ENCODE measurements around the gene LRP1B. TPM values are rescaled to one million over a fixed set of nuclear protein-coding genes. Genes with fewer than 3 reads are reported as not detected.
A peak's percentile ranks its signal among the peaks of the same experiment; 100 is the strongest.

Gene LRP1B
- total RNA-seq, 4 donors from 2014 or later = 37.1 to 82.7 (median 50.9) TPM

- DNase-seq = no peak
- Histone ChIP-seq H3K27me3 (no peaks in the 10 kb centered on the region), H3K27ac (no peak overlapping the region), H3K4me3 (replicated peaks in 1 of 3) (no peak overlapping the region), H3K4me1 (no peaks in the 10 kb centered on the region), H3K9me3 (no peaks in the 10 kb centered on the region), H3K36me3 (no peaks in the 10 kb centered on the region)
- 84 to 89% methylated on average over 2 of the region's 2 CpGs for WGBS, 2 donors
- TF ChIP-seq POLR2A (IDR thresholded peaks at IDR 0.05) = no peak
- no peak for TF ChIP-seq CTCF (IDR thresholded peaks at IDR 0.05)
- intact Hi-C loops (cut with DNase I) = no loop called here
These were observed 407.0 kb downstream of the LRP1B start for GRCh38 chr2:141723814-141724213.

- DNase-seq = no peak
- H3K9me3 ChIP-seq = no peaks in the 10 kb centered on the region
- no peak overlapping the region for H3K4me3 ChIP-seq (replicated peaks in 1 of 3)
- H3K4me1 ChIP-seq = peaks cover 14 to 19% of the 10 kb centered on the region in 2 donors
- 84 to 85% methylated on average over 3 of the region's 3 CpGs for WGBS, 2 donors
- TF ChIP-seq CTCF (IDR thresholded peaks at IDR 0.05) = no peak
- TF ChIP-seq POLR2A (IDR thresholded peaks at IDR 0.05) = no peak
- no peaks in the 10 kb centered on the region for H3K36me3 ChIP-seq
- H3K27me3 ChIP-seq = no peaks in the 10 kb centered on the region
- intact Hi-C loops (cut with DNase I) = no loop called here
- H3K27ac ChIP-seq = no peak overlapping the region
These were observed 410.3 kb downstream of the LRP1B start for GRCh38 chr2:141720476-141720875.

- Histone ChIP-seq H3K4me1 (peaks cover 28 to 36% of the 10 kb centered on the region in 2 donors), H3K4me3 (replicated peaks in 1 of 3) (no peak overlapping the region), H3K27ac (peak overlapping the region; percentile 41 to 72 (median 54)), H3K36me3 (no peaks in the 10 kb centered on the region), H3K9me3 (no peaks in the 10 kb centered on the region), H3K27me3 (no peaks in the 10 kb centered on the region)
- 8 to 11% methylated on average over 1 of the region's 1 CpG for WGBS, 2 donors
- intact Hi-C loops (cut with DNase I) = no loop called here
- TF ChIP-seq POLR2A (IDR thresholded peaks at IDR 0.05) = no peak
- TF ChIP-seq CTCF (IDR thresholded peaks at IDR 0.05) = no peak
- DNase-seq = peak; percentile 77 to 80
These were observed 416.3 kb downstream of the LRP1B start for GRCh38 chr2:141714496-141714895.

- H3K27me3 ChIP-seq = no peaks in the 10 kb centered on the region
- intact Hi-C loops (cut with DNase I) = no loop called here
- no peak overlapping the region for H3K4me3 ChIP-seq (replicated peaks in 1 of 3)
- H3K4me1 ChIP-seq = peaks cover 19 to 27% of the 10 kb centered on the region in 2 donors
- 50 to 82% methylated on average over 1 of the region's 1 CpG for WGBS, 2 donors
- TF ChIP-seq POLR2A (IDR thresholded peaks at IDR 0.05) = no peak
- no peak for TF ChIP-seq CTCF (IDR thresholded peaks at IDR 0.05)
- no peaks in the 10 kb centered on the region for H3K9me3 ChIP-seq
- no peak for DNase-seq
- H3K36me3 ChIP-seq = no peaks in the 10 kb centered on the region
- H3K27ac ChIP-seq = peak overlapping the region in 1 of 3 donors; percentile 17
These were observed 419.2 kb downstream of the LRP1B start for GRCh38 chr2:141711627-141712026.

GRCh38 chr2:141710589-141711239 lies 420.1 kb downstream of the LRP1B start:
- intact Hi-C loops (cut with DNase I) = no loop called here
- Histone ChIP-seq H3K4me3 (replicated peaks in 1 of 3) (no peak overlapping the region), H3K36me3 (no peaks in the 10 kb centered on the region), H3K27ac (no peak overlapping the region), H3K27me3 (no peaks in the 10 kb centered on the region), H3K9me3 (no peaks in the 10 kb centered on the region), H3K4me1 (peaks cover 16 to 19% of the 10 kb centered on the region in 2 donors)
- DNase-seq = no peak
- 69 to 88% methylated on average over 3 of the region's 3 CpGs for WGBS, 2 donors
- TF ChIP-seq CTCF (IDR thresholded peaks at IDR 0.05) (no peak), POLR2A (IDR thresholded peaks at IDR 0.05) (no peak)

All from thyroid gland (tissue), 4 donors.